Transverse colon (tissue), 3 donors: ENCODE data around the gene STK32B.

Experiments
- POLR2A ChIP-seq: fragments of 450-650 bp; IDR thresholded peaks from one replicate; pipeline ENCODE4 v1.6.1; 2016; ENCODE audit warnings: antibody characterized with exemption, mild to moderate bottlenecking, moderate library complexity
- TF ChIP-seq, protein P1 (sequence below), 5 experiments: fragments of 200-600 bp in 3 of 5; fragments of 450-650 bp in 2 of 5; sonication (generic) in 3 of 5; IDR thresholded peaks; 1 replicate in 2 of 5; 2 replicates in 3 of 5; pipeline ENCODE4 v1.5.1; 2016 to 2017; ENCODE audit warnings: antibody characterized with exemption in 5 of 5, inconsistent platforms in 3 of 5, mild to moderate bottlenecking in 2 of 5, moderate library complexity in 1 of 5

DNA sequence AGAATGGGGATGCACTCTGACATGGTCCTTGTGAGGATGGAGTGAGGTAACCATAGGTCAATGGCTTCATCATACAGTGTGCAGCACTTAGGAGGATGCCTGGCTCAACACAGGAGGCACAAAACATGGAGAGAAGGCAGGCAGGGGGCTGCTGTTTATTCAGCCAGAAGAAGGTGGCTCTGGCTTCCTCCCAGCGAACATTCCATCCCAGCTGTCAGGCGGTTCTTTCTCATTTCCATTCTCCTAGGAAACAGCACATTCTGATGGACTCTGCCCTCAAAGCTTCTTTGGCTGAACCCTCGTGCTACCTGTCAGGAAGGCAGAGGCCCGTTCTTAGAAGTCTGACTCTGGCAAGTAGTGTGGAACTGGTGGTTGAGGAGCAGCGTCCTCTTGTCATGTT is 18.6 kb downstream of the STK32B start:
- TF ChIP-seq, protein P1, sequence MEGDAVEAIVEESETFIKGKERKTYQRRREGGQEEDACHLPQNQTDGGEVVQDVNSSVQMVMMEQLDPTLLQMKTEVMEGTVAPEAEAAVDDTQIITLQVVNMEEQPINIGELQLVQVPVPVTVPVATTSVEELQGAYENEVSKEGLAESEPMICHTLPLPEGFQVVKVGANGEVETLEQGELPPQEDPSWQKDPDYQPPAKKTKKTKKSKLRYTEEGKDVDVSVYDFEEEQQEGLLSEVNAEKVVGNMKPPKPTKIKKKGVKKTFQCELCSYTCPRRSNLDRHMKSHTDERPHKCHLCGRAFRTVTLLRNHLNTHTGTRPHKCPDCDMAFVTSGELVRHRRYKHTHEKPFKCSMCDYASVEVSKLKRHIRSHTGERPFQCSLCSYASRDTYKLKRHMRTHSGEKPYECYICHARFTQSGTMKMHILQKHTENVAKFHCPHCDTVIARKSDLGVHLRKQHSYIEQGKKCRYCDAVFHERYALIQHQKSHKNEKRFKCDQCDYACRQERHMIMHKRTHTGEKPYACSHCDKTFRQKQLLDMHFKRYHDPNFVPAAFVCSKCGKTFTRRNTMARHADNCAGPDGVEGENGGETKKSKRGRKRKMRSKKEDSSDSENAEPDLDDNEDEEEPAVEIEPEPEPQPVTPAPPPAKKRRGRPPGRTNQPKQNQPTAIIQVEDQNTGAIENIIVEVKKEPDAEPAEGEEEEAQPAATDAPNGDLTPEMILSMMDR (IDR thresholded peaks at IDR 0.05), result no peak
- no peak for TF ChIP-seq POLR2A
